ENCODE results near the gene MAML3.

DNA sequence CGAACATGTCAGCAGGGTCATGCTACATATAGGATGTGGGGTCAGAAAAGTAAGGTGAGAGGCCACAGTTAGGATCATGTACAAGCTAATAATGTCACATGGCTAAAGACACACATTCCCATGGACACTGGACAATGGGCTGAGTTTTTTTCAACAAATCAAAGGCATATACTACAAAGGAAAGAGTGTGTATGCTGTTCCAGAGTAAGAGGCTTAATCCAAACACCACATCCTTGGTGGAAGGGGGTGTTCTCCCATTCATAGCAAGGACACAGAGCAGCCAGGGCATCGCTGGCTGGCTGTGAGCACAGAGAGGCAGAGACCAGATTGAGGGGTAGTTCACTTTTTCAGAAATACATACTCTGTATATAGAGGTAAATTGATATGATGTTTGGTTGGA is 356.7 kb downstream of the MAML3 start:
- TF ChIP-seq TAF1 (IDR thresholded peaks at IDR 0.05; ENCODE audit: low read depth, low read length): no peak
- TF ChIP-seq POLR2AphosphoS5 (IDR thresholded peaks at IDR 0.05; ENCODE audit: low read depth, low read length): no peak
- no peak for TF ChIP-seq POLR2A (IDR thresholded peaks at IDR 0.05; ENCODE audit: low read depth, low read length)

Measured in GM12891 (cell line).